Mesenteric fat pad (tissue), 1 donor: ENCODE measurements around the gene SREK1. TPM values are rescaled to one million over a fixed set of nuclear protein-coding genes. Genes with fewer than 3 reads are reported as not detected.
"Not testable (repeated sequence)": the region's sequence is repeated elsewhere in the genome, so short reads cannot be mapped to it uniquely, and the experiment has no call there.

Experiments used
- DNase-seq: peaks from one replicate; pipeline ENCODE4 v3.0.0-alpha.2; 2020; ENCODE audit warnings: low spot score
- total RNA-seq: library from RNA; stranded (reverse); fragmentation: NEBNext Ultra II Directional; extraction: Animal tissue kit (Norgen Biotek cat#: 25700); gene quantifications from one replicate; pipeline ENCODE4 v1.2.1, GENCODE V29; 2021
- donor health status: DM: yes; HTN: yes; CAD: no.

The SREK1 gene
- total RNA-seq, 1 donor from 2014 or later = 51.7 TPM

DNA sequence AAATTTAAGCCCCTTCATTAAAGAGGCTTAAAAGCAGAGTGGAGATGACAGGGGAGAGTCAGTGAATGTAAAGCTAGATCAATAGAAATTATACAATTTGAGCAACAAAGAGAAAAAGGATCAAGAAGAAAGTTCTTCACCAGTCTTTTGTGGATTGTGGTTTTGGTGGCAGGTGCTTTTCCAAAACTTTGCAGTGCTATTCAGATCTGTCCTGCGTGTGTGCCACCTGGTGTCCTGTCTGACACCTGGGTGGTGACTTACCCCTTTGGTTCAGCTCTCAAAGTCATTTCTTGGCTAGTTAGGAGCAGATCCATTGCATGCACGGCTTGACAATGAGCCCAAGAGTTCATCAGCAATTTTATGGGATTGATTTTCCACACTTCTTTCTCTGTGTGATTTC, 69.4 kb downstream of the SREK1 start:
- DNase-seq = no peak

DNA sequence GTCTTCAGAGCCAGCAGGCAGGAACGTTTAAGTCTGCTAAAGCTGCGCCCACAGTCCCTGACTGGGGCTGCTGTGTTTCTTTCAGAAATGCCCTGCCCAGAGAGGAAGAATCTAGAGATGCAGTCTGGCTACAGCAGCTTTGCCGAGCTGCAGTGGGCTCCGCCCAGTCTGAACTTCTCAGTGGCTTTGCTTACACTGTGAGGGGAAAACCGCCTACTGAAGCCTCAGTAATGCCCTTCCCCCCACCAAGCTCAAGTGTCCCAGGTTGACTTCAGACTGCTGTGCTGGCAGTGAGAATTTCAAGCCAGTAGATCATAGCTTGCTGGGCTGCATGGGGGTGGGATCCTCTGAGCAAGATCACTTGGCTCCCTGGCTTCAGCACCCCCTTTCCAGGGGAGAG, 78.4 kb downstream of the SREK1 start:
- DNase-seq = no peak

DNA sequence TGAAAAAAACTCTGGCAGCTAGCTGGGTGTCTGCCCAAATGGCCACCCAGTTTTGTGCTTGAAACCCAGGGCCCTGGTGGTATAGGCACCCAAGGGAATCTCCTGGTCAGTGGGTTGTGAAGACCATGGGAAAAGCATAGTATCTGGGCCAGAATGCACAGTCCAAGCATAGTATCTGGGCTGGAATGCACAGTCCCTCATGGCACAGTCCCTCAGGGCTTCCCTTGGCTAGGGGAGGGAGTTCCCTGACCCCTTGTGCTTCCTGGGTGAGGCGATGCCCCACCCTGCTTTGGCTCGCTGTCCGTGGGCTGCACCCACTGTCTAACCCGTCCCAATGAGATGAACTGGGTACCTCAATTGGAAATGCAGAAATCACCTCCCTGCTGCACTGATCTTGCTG, 78.8 kb downstream of the SREK1 start:
- DNase-seq = not testable (repeated sequence)

DNA sequence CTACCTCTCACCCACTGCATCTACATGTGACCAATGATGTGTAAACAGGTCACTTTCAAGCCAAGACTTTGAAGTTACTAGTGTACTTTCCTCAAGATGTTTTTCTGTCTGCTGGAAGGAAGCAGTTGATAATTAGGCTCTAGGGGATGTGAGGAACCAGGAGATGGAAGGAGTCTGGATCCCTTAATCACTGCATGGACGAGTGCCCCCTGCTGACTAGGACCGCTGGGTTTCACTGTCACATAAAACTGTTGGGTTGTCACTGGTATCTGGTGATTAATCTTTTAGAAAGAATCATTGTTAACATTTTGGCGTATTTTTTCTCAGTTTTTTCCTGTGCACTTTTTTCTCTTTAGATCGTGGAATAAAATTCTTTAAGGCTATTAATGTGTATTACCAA, 79.5 kb downstream of the SREK1 start:
- DNase-seq = no peak

DNA sequence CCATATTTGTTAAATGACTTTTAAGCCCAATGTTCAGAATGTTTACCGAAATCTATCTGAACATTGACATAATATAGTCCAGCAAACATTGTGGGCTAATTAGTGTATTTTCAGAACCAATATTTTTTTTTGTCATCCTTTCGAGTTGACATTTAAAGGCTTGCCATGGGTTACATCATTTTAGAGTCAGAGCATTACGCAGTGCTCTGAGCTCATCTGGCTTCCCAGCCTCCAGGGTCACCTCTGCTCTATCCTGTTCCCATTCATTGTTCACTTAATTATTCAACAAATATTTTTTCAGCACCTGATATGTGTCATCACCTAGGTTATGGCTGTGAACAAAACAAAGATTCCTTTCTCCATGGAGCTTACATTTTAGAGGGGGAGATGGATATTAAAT, 80.2 kb downstream of the SREK1 start:
- no peak for DNase-seq

DNA sequence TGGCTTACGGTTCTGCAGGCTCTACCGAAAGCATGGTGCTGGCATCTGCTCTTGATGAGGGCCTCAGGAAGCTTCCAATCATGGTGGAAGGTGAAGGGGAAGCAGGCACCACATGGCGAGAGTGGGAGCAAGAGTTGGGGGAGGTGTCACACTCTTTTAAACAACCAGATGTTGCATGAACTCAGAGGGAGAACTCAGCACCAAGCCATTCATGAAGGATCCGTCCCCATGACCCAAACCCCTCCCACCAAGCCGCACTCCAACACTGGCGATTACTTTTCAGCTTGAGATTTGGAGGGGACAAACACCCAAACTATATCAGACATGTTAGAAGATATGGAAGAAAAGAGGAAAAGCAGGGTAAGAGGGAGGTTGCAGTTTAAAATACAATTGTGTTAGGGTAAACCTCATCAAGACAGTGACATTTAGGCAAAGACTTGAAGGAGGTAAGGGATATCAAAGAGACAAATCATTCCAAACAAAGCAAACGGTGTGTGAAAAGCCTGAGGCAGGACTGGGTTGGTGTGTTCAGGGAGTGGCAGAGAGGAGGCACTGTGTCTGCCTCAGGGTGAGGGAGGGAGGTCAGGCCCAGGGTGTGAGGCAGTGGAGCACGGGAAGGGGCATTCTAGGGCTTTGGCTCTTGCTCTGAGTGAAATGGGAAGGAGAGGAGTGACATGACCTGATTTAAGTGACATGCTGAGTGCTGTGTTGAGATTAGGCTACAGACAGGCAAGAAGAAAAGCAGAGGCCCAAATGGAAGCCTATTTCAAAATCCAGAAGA, 80.9 kb downstream of the SREK1 start:
- DNase-seq = no peak

DNA sequence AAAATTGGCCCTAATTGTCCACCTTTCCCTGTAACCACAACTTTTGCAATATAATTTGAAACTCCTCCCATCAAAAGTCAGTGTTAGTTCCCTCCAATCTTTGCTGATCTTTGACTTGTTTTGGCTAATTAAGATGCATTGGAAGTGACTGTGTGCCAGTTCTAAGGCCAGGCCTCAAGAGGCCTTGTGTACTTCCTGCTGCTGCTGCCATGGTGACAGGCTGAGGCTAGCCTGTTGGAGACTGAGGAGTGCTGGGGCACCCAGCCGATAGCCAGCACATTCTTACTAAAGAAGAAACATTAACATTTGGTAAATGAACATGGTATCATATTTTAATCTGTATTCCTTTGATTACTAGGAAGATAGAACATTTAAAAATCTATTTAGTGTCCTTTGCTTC, 86.5 kb downstream of the SREK1 start:
- no peak for DNase-seq

DNA sequence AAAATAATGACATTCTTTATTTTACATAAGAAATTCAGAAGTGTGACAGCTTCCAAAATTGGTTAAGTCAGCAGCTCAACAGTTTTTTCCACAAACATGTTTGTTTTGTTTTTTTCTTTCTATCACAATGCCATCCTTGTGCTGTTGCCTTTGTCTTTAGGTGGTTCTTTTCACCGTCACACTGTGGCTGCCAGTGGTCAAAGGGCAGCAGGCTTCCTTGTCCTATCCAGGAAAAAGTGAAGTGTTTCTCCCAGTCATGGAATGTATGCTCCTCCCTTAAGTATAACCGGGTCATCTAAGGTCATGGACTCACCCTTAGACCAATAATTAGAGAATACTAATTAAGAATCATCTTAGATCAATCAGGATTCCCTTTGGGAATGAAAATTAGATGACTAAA, 87.4 kb downstream of the SREK1 start:
- DNase-seq = no peak

DNA sequence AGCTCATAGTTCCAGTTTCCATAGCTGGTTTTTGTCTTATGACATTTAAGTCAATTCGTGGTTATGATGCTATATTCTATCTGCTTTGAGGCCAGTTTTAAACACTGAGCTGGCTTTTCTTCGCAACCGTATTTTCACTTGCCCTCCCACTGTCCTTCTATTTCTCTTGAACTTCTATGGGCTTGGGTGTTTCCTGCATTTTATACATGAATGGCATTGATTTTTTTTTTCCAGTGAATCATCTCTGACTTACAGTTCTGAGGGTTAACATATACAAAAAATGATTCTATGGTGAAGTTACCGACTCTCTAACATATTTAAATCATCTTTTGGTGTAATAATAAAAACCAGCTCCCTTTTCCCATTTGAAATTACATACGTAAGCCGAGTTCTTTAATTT, 88.2 kb downstream of the SREK1 start:
- no peak for DNase-seq

DNA sequence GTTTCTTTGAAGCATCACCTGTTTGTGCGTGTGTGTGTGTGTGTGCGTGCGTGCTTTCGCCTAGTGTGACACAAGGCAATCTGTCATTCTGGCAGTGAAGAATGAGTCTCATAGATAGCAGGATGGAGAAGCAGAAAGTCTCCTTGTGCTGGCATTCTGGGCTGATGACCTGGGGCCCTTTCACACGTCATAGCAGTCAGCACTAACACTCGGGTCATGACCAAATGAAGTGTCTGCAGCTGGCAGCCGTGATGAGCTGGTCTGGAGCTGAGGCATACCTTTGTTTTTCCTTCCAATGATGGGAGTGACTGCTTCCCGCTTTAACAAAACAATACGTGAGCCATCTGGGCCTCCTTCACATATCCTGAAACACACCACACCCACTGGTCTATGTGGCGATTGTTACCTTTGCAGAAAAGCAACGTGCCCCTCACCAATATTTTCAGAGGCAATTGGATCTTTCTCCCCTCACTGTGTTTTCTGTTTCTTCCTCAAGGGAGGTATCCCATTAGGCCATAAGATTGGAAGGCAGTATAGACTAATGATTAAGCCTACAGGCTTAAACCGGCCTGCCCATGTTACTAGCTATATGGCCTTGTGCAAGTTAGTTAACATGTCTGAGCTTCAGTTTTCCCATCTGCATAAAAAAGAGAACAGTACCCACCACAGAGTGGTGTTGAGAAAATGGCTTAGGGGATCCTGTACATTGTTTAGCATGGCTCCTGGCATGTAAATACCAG, 88.8 kb downstream of the SREK1 start:
- DNase-seq = no peak

Other genes with a start within 250 kb of the SREK1 start
- gene ERBIN, start 217.7 kb upstream of the SREK1 start, total RNA-seq = 54.0 TPM